CD4-positive, alpha-beta T cell treated with Interleukin-6 for 4 hours (primary cell): ENCODE results near the gene PRAMEF10.
"Not testable (repeated sequence)": the region's sequence is repeated elsewhere in the genome, so short reads cannot be mapped to it uniquely, and the experiment has no call there.

Experiments
- DNase-seq: peaks from one replicate; pipeline ENCODE4 v3.0.0-alpha.2; 2020; ENCODE audit warnings: mixed read lengths

Gene PRAMEF10

GRCh38 chr1:12898170-12898569, at the start of gene PRAMEF10:
TSS of gene PRAMEF10 (minus strand) at chr1:12898270. CDS start at chr1:12895847, 2,423 bp downstream.
- DNase-seq: not testable (repeated sequence)

- not testable (repeated sequence) for DNase-seq
Measured at GRCh38 chr1:12947480-12947879, 49.4 kb upstream of the PRAMEF10 start, which contains the start of gene PRAMEF6. TSS of gene PRAMEF6 (minus strand) at chr1:12947580. CDS start at chr1:12942518, 5,062 bp downstream.

- not testable (repeated sequence) for DNase-seq
Measured at GRCh38 chr1:12924368-12924767, 26.3 kb upstream of the PRAMEF10 start.

DNA sequence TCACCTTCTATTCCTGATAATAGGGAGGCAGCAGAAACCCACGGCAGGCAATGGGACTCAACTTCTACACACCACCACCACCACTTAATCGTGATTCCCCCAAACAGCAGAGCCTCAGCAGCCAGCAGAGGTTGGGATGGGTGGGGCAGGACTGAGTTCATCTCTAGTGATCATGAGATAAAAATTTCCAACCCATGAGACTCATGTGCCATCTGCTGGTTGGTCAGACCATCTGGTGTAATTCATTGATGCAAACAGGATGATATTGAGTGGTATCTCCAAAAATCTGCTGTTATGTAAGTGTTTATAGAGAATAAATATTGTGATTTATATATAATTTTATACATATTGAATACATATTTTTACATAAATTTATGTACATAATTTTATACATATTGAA, 23.7 kb upstream of the PRAMEF10 start:
- not testable (repeated sequence) for DNase-seq

- DNase-seq: not testable (repeated sequence)
Measured at GRCh38 chr1:12916310-12916709, 18.2 kb upstream of the PRAMEF10 start, which contains the start of gene PRAMEF7. TSS of gene PRAMEF7 (plus strand) at chr1:12916610. CDS start at chr1:12917693, 1,083 bp downstream.

- not testable (repeated sequence) for DNase-seq
Measured at GRCh38 chr1:12903793-12904572, 5.9 kb upstream of the PRAMEF10 start.

- not testable (repeated sequence) for DNase-seq
Measured at GRCh38 chr1:12899186-12899585, 1.1 kb upstream of the PRAMEF10 start.

DNA sequence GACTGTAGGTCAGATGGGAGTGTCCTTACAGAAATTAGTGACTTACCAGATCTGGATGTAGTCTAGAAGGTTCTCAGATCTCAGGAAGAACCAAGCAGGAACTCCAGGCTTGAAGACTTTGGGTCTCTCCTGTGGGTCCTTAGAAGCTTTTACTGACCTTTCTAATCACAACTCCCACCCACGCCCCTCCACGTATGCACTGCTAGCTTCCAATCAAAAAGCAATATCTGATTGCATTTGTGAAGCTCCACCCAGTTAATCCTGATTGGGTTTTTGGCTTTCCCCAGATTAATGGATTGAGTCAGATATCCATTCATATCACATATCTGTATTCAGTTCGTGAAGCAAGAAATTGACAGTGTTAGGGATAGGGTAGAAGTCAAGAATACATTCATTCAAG, 12.0 kb downstream of the PRAMEF10 start, which contains the start of gene PRAMEF4:
PRAMEF4 (minus strand) TSS at position 101 of the 400 bp plus-strand sequence. CDS start 2,807 bp downstream, outside the sequence.
- not testable (repeated sequence) for DNase-seq

GRCh38 chr1:12878453-12878852, 19.6 kb downstream of the PRAMEF10 start:
- not testable (repeated sequence) for DNase-seq

DNA sequence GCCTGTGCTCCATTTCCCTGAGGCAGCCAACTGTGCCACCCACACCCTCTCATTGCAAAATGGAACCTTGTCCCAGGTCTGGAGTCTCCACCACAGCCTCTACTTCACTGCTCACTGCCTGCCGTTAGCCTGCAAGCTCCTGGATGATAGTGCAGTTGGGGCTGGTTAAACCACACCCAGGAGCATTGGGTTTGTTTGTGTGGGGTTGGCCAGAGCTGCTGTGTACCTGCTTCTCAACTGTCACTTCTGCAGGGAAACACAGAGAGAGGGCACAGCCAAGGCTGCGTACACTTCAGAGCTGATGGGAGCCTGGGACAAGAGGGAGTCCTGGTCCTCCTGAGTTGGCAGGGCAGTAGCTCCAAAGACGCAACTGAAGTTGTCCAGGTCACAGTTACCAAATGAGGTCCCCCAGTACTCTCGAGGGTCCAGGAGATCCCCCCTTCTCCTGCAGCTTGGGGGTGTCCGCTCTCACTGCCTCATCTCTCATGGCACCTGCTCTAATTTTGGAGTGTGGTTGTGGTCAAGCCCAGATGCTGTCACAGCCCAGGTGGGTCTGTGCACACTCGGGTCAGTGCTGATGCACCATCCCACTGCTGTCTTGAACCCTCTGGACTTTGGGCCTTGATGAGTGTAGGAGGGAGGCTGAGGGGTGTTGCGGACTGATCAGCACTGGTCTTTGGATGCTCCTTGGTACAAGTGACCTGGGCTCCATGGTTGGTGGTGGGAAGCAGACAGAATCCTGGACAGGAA, 34.8 kb downstream of the PRAMEF10 start:
- DNase-seq: not testable (repeated sequence)

GRCh38 chr1:12856786-12857185, 41.3 kb downstream of the PRAMEF10 start, which contains the start of gene PRAMEF2:
TSS of gene PRAMEF2 (plus strand) at chr1:12857086. CDS start at chr1:12859010, 1,924 bp downstream.
- not testable (repeated sequence) for DNase-seq

- no peak for DNase-seq
Measured at GRCh38 chr1:12851779-12852178, 46.3 kb downstream of the PRAMEF10 start.

DNA sequence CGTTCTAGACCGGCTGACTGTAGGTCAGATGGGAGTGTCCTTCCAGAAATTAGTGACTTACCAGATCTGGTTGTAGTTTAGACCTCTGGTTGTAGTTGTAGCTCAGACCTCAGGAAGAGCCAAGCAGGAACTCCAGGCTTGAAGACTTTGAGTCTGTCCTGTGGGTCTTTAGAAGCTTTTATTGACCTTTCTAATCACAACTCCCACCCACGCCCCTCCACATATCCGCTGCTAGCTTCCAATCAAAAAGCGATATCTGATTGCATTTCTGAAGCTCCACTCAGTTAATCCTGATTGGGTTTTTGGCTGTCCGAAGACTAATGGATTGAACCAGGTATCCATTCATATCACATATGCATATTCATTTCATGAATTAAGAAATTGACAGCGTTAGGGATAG, 49.5 kb downstream of the PRAMEF10 start, which contains the start of gene HNRNPCL1:
HNRNPCL1 (minus strand) TSS at position 101 of the 400 bp plus-strand sequence. CDS start 431 bp downstream, outside the sequence.
- not testable (repeated sequence) for DNase-seq
